ENCODE data around the gene AKAP12. TPM values are rescaled to one million over a fixed set of nuclear protein-coding genes. Genes with fewer than 3 reads are reported as not detected.
"Not testable (repeated sequence)": the region's sequence is repeated elsewhere in the genome, so short reads cannot be mapped to it uniquely, and the experiment has no call there.

The AKAP12 gene
- total RNA-seq, 2 donors from 2014 or later, result 10.0 to 10.6 TPM

DNA sequence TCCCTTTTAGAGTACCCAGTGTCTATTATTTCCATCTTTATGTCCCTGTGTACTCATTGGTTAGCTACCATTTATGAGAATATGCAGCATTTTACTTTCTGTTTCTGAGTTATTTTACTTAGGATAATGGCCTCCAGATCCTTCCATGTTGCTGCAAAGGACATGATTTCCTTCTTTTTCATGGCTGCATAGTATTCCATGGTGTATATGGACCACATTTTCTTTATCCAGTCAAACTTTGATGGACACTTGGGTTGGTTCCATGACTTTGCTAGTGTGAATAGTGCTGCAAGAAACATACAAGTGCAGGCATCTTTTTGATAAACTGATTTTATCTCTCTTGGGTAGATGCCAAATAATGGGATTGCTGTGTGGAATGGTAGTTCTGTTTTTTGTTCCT, 96.2 kb downstream of the AKAP12 start:
- no peaks in the 10 kb centered on the region for H3K36me3 Mint-ChIP-seq (ENCODE audit: insufficient read depth in 2 of 2)
- DNase-seq (no peak), ATAC-seq (replicated peaks in 1 of 2) (no peak)
- peaks cover 4% of the 10 kb centered on the region for H3K27me3 Mint-ChIP-seq (ENCODE audit: low read depth)
- H3K27ac Mint-ChIP-seq, result peak overlapping the region; percentile 15
- H3K4me1 Mint-ChIP-seq (ENCODE audit: low read depth), result peaks cover 4% of the 10 kb centered on the region
- no peak overlapping the region for H3K4me3 Mint-ChIP-seq
- no peaks in the 10 kb centered on the region for H3K9me3 Mint-ChIP-seq

DNA sequence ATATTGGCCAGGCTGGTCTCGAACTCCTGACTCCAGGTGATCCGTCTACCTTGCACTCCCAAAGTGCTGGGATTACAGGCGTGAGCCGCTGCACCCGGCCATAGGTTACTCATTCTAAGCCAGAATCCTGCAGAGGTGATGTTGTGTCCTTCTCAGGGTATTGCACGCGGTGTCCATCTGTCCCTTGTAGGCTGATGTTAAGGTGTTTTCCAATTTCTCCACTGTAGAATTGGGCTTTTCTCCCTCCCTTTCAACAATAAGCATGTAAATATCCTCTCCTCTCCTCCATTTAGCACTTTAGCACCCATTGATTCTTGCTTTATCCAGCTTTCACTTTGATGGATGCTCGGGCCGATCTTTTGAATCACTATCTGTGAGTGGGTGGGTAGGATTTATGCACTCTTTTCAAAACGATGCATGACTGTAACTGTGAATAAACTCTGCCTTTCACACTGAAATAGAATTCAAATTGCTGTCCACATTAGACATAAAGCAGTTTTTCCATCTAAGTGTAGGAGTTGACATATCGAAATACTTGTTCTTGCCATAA, 99.0 kb downstream of the AKAP12 start:
- peaks cover 4% of the 10 kb centered on the region for H3K4me1 Mint-ChIP-seq (ENCODE audit: low read depth)
- no peak overlapping the region for H3K4me3 Mint-ChIP-seq
- H3K27ac Mint-ChIP-seq, result no peak overlapping the region
- DNase-seq (no peak), ATAC-seq (replicated peaks in 1 of 2) (no peak)
- no peaks in the 10 kb centered on the region for H3K9me3 Mint-ChIP-seq
- no peaks in the 10 kb centered on the region for H3K36me3 Mint-ChIP-seq (ENCODE audit: insufficient read depth in 2 of 2)
- H3K27me3 Mint-ChIP-seq (ENCODE audit: low read depth), result no peaks in the 10 kb centered on the region

DNA sequence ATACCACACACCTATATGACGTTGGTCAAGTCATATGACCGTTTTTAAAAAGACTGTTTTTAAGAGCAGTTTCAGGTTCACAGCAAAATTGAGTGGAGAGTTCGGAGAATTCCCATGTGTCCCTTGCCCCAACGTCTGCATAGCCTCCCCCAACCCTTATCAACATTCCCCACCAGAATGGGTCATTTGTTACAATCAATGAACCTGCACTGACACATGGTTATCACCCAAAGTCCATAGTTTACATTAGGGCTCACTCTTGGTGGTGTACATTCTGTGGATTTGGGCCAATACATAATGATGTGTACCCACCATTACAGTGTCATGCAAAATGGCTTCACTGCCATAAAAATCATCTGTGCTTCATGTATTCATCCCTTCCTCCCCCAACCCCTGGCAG, 99.6 kb downstream of the AKAP12 start:
- Mint-ChIP-seq H3K4me1 (ENCODE audit: low read depth) (peaks cover 4% of the 10 kb centered on the region), H3K27me3 (ENCODE audit: low read depth) (no peaks in the 10 kb centered on the region), H3K9me3 (no peaks in the 10 kb centered on the region), H3K27ac (no peak overlapping the region), H3K4me3 (no peak overlapping the region), H3K36me3 (ENCODE audit: insufficient read depth in 2 of 2) (no peaks in the 10 kb centered on the region)
- DNase-seq (no peak), ATAC-seq (replicated peaks in 1 of 2) (no peak)

DNA sequence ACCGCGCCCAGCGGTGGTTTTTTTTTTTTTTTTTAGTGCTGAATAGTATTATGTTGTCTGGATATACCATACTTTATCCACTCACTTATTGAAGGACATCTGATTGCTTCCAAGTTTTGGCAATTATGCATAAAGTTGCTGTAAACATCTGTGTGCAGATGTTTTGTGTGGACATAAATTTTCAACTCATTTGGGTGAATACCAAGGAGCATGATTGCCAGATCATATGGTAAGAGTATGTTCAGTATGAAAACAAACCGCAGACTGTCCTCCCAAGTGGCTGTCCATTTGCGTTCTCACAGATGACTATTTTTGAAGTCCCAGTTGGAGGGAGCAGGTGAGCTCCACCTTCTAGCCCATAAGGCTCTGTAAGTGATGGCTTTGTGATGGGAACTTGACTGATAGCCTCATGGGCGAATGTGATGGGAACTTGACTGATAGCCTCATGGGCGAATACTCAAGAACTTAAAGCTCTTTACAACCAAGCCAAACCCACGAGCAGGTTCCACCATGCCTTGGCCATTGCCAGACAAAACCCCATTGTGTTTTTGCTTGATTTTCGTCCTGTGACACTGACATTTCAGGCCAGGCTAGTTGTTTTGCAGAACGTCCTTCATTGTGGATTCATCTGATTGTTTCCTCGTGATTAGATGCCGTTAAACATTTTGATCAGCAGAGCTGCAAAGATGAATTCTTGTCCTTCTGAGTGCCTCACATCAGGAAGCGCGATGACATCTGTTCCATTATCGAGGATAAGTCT, 100.6 kb downstream of the AKAP12 start:
- no peak overlapping the region for H3K4me3 Mint-ChIP-seq

DNA sequence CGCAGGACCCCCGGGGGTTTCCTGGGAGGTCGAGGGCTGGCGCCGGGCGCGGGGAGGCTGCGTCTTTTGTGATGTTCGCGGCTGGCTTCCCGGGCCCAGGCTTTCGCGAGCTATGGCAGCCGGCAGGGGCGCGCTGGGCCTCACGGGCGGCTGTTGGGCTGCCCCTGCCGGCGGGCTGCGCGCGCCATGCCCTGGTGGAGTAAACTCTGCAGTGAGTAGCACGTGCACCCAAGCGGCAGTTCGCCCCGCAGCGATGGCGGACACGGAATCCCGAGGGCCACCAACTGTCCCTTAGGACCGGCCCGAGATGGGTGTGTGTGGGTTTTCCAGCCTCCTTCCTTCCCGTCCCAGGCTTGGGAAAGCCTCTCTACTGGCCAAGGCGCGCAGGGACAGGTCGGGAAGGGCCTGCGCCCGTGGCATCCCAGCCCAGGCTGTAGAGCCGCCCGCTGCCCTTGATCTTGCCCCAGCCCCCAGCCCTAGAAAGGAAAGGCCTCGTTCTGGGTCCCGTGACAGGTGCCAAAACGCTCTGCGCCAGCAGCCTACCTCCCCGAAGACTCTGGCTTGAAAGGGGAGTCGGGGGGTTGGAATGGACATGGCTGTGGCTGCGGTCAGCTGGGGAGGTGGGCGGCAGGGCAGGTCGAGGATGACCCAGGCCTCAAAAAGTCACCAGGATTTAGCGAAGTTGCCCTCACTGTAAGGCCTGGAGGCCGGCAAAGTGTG, 101.9 kb downstream of the AKAP12 start:
- no peak overlapping the region for H3K4me3 Mint-ChIP-seq
- H3K4me1 Mint-ChIP-seq (ENCODE audit: low read depth), result no peaks in the 10 kb centered on the region
- DNase-seq (no peak), ATAC-seq (replicated peaks in 1 of 2) (no peak)
- no peaks in the 10 kb centered on the region for H3K36me3 Mint-ChIP-seq (ENCODE audit: insufficient read depth in 2 of 2)
- H3K9me3 Mint-ChIP-seq, result no peaks in the 10 kb centered on the region
- no peak overlapping the region for H3K27ac Mint-ChIP-seq
- no peaks in the 10 kb centered on the region for H3K27me3 Mint-ChIP-seq (ENCODE audit: low read depth)

More for the DNA sequence above, 100.6 kb downstream of the AKAP12 start:
- ATAC-seq (replicated peaks in 1 of 2) (no peak), DNase-seq (no peak)
- H3K27ac Mint-ChIP-seq, result no peak overlapping the region
- H3K4me1 Mint-ChIP-seq (ENCODE audit: low read depth), result no peaks in the 10 kb centered on the region
- H3K27me3 Mint-ChIP-seq (ENCODE audit: low read depth), result no peaks in the 10 kb centered on the region
- H3K36me3 Mint-ChIP-seq (ENCODE audit: insufficient read depth in 2 of 2), result no peaks in the 10 kb centered on the region
- no peaks in the 10 kb centered on the region for H3K9me3 Mint-ChIP-seq

DNA sequence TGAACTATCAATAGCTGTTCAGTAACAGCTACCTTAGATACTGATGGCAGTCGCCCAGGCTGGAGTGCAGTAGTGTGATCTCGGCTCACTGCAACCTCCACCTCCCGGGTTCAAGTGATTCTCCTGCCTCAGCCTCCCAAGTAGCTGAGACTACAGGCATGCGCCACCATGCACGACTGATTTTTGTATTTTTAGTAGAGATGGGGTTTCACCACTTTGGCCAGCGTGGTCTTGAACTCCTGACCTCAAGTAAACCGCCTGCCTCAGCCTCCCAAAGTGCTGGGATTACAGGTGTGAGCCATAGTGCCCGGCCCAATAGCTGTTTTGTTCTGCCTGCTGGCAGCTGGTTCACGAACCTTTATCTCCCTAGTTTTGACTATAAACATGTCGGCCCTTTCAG, 103.0 kb downstream of the AKAP12 start:
- H3K36me3 Mint-ChIP-seq (ENCODE audit: insufficient read depth in 2 of 2); H3K27ac Mint-ChIP-seq; H3K4me3 Mint-ChIP-seq; ATAC-seq (replicated peaks in 1 of 2); H3K27me3 Mint-ChIP-seq (ENCODE audit: low read depth); H3K4me1 Mint-ChIP-seq (ENCODE audit: low read depth); DNase-seq; H3K9me3 Mint-ChIP-seq: not testable (repeated sequence)

DNA sequence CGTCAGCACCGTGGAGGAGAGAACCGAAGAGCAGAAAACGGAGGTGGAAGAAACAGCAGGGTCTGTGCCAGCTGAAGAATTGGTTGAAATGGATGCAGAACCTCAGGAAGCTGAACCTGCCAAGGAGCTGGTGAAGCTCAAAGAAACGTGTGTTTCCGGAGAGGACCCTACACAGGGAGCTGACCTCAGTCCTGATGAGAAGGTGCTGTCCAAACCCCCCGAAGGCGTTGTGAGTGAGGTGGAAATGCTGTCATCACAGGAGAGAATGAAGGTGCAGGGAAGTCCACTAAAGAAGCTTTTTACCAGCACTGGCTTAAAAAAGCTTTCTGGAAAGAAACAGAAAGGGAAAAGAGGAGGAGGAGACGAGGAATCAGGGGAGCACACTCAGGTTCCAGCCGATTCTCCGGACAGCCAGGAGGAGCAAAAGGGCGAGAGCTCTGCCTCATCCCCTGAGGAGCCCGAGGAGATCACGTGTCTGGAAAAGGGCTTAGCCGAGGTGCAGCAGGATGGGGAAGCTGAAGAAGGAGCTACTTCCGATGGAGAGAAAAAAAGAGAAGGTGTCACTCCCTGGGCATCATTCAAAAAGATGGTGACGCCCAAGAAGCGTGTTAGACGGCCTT, 110.0 kb downstream of the AKAP12 start:
- DNase-seq (no peak), ATAC-seq (replicated peaks in 1 of 2) (no peak)
- Mint-ChIP-seq H3K9me3 (no peaks in the 10 kb centered on the region), H3K27me3 (ENCODE audit: low read depth) (no peaks in the 10 kb centered on the region), H3K4me3 (no peak overlapping the region), H3K27ac (no peak overlapping the region), H3K4me1 (ENCODE audit: low read depth) (no peaks in the 10 kb centered on the region), H3K36me3 (ENCODE audit: insufficient read depth in 2 of 2) (no peaks in the 10 kb centered on the region)

DNA sequence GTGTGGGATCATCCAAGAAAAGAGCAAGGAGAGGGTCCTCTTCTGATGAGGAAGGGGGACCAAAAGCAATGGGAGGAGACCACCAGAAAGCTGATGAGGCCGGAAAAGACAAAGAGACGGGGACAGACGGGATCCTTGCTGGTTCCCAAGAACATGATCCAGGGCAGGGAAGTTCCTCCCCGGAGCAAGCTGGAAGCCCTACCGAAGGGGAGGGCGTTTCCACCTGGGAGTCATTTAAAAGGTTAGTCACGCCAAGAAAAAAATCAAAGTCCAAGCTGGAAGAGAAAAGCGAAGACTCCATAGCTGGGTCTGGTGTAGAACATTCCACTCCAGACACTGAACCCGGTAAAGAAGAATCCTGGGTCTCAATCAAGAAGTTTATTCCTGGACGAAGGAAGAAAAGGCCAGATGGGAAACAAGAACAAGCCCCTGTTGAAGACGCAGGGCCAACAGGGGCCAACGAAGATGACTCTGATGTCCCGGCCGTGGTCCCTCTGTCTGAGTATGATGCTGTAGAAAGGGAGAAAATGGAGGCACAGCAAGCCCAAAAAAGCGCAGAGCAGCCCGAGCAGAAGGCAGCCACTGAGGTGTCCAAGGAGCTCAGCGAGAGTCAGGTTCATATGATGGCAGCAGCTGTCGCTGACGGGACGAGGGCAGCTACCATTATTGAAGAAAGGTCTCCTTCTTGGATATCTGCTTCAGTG, 110.8 kb downstream of the AKAP12 start:
- no peak for ATAC-seq (replicated peaks in 1 of 2)
- no peak overlapping the region for H3K4me3 Mint-ChIP-seq

DNA sequence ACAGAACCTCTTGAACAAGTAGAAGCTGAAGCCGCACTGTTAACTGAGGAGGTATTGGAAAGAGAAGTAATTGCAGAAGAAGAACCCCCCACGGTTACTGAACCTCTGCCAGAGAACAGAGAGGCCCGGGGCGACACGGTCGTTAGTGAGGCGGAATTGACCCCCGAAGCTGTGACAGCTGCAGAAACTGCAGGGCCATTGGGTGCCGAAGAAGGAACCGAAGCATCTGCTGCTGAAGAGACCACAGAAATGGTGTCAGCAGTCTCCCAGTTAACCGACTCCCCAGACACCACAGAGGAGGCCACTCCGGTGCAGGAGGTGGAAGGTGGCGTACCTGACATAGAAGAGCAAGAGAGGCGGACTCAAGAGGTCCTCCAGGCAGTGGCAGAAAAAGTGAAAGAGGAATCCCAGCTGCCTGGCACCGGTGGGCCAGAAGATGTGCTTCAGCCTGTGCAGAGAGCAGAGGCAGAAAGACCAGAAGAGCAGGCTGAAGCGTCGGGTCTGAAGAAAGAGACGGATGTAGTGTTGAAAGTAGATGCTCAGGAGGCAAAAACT, 111.5 kb downstream of the AKAP12 start:
- no peak for DNase-seq
- Mint-ChIP-seq H3K4me3 (no peak overlapping the region), H3K27ac (no peak overlapping the region), H3K27me3 (ENCODE audit: low read depth) (no peaks in the 10 kb centered on the region), H3K4me1 (ENCODE audit: low read depth) (no peaks in the 10 kb centered on the region), H3K36me3 (ENCODE audit: insufficient read depth in 2 of 2) (no peaks in the 10 kb centered on the region), H3K9me3 (no peaks in the 10 kb centered on the region)
- ATAC-seq (replicated peaks in 1 of 2), result no peak

More for the DNA sequence above, 110.8 kb downstream of the AKAP12 start:
- Mint-ChIP-seq H3K4me1 (ENCODE audit: low read depth) (no peaks in the 10 kb centered on the region), H3K36me3 (ENCODE audit: insufficient read depth in 2 of 2) (no peaks in the 10 kb centered on the region), H3K9me3 (no peaks in the 10 kb centered on the region), H3K27ac (no peak overlapping the region), H3K27me3 (ENCODE audit: low read depth) (no peaks in the 10 kb centered on the region)
- DNase-seq, result no peak

DNA sequence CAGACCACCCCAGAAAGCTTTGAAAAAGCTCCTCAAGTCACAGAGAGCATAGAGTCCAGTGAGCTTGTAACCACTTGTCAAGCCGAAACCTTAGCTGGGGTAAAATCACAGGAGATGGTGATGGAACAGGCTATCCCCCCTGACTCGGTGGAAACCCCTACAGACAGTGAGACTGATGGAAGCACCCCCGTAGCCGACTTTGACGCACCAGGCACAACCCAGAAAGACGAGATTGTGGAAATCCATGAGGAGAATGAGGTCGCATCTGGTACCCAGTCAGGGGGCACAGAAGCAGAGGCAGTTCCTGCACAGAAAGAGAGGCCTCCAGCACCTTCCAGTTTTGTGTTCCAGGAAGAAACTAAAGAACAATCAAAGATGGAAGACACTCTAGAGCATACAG, 112.0 kb downstream of the AKAP12 start:
- no peaks in the 10 kb centered on the region for H3K9me3 Mint-ChIP-seq
- H3K4me3 Mint-ChIP-seq, result no peak overlapping the region
- H3K36me3 Mint-ChIP-seq (ENCODE audit: insufficient read depth in 2 of 2), result no peaks in the 10 kb centered on the region
- H3K27me3 Mint-ChIP-seq (ENCODE audit: low read depth), result no peaks in the 10 kb centered on the region
- no peaks in the 10 kb centered on the region for H3K4me1 Mint-ChIP-seq (ENCODE audit: low read depth)
- no peak overlapping the region for H3K27ac Mint-ChIP-seq
- ATAC-seq (replicated peaks in 1 of 2) (no peak), DNase-seq (no peak)

DNA sequence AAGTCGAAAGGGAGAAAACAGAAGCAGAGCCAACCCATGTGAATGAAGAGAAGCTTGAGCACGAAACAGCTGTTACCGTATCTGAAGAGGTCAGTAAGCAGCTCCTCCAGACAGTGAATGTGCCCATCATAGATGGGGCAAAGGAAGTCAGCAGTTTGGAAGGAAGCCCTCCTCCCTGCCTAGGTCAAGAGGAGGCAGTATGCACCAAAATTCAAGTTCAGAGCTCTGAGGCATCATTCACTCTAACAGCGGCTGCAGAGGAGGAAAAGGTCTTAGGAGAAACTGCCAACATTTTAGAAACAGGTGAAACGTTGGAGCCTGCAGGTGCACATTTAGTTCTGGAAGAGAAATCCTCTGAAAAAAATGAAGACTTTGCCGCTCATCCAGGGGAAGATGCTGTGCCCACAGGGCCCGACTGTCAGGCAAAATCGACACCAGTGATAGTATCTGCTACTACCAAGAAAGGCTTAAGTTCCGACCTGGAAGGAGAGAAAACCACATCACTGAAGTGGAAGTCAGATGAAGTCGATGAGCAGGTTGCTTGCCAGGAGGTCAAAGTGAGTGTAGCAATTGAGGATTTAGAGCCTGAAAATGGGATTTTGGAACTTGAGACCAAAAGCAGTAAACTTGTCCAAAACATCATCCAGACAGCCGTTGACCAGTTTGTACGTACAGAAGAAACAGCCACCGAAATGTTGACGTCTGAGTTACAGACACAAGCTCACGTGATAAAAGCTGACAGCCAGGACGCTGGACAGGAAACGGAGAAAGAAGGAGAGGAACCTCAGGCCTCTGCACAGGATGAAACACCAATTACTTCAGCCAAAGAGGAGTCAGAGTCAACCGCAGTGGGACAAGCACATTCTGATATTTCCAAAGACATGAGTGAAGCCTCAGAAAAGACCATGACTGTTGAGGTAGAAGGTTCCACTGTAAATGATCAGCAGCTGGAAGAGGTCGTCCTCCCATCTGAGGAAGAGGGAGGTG, 112.9 kb downstream of the AKAP12 start:
- H3K36me3 Mint-ChIP-seq (ENCODE audit: insufficient read depth in 2 of 2), result no peaks in the 10 kb centered on the region
- no peak for ATAC-seq (replicated peaks in 1 of 2)

DNA sequence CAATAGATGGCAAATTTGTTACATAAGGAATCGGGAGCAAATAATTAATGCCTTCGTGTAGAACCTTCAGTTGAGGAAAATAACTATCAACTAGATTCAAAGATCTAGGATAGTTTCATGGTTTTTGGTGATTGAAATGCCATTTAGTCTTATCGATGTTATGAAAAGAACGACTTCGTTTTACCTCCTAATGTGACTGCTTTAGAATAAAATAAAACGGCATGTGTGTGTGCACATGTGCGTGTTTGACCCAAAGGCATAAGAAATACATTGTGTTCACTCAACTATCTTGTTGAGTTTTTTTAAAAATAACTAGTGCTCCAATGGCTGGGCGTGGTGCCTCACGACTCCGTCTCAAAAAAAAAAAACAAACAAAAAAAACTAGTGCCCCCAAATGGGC, 114.0 kb downstream of the AKAP12 start:
- ATAC-seq (replicated peaks in 1 of 2) (no peak), DNase-seq (no peak)
- peaks cover 12% of the 10 kb centered on the region for H3K4me1 Mint-ChIP-seq (ENCODE audit: low read depth)
- H3K36me3 Mint-ChIP-seq (ENCODE audit: insufficient read depth in 2 of 2), result no peaks in the 10 kb centered on the region
- no peak overlapping the region for H3K27ac Mint-ChIP-seq
- no peaks in the 10 kb centered on the region for H3K9me3 Mint-ChIP-seq
- H3K4me3 Mint-ChIP-seq, result no peak overlapping the region
- no peaks in the 10 kb centered on the region for H3K27me3 Mint-ChIP-seq (ENCODE audit: low read depth)

More for the DNA sequence above, 112.9 kb downstream of the AKAP12 start:
- H3K4me3 Mint-ChIP-seq, result no peak overlapping the region
- H3K4me1 Mint-ChIP-seq (ENCODE audit: low read depth), result peaks cover 1% of the 10 kb centered on the region
- DNase-seq, result no peak
- H3K9me3 Mint-ChIP-seq, result no peaks in the 10 kb centered on the region
- H3K27me3 Mint-ChIP-seq (ENCODE audit: low read depth), result no peaks in the 10 kb centered on the region
- no peak overlapping the region for H3K27ac Mint-ChIP-seq
